Astrocyte (in vitro differentiated cells and primary cell): ENCODE results near the gene OR6Q1. TPM values are rescaled to one million over a fixed set of nuclear protein-coding genes. Genes with fewer than 3 reads are reported as not detected.

ENCODE experiments used
- DNase-seq: peaks from one replicate; pipeline ENCODE4 v3.0.0-alpha.2; 2010; ENCODE audit warnings: low read depth
- FAIRE-seq: peaks from 2 replicates; lab custom pipeline; 2011; peaks lifted over from hg19 to GRCh38; lab: Jason Lieb, UNC
- H2AFZ ChIP-seq: 2 replicates; pipeline ENCODE4 v1.6.0; 2012; ENCODE audit warnings: low read depth, low read length, inconsistent platforms
- H3K27ac ChIP-seq: 2 replicates; pipeline ENCODE4 v1.5.1; 2011; ENCODE audit warnings: low read depth, low read length, inconsistent platforms
- H3K27me3 ChIP-seq: 2 replicates; pipeline ENCODE4 v1.6.0; 2011; ENCODE audit warnings: low read length, inconsistent platforms; ENCODE audit not compliant: insufficient read depth
- H3K36me3 ChIP-seq: 2 replicates; pipeline ENCODE4 v1.5.1; 2011; ENCODE audit warnings: low read length, inconsistent platforms; ENCODE audit not compliant: insufficient read depth
- H3K4me1 ChIP-seq: 2 replicates; pipeline ENCODE4 v1.5.1; 2011; ENCODE audit warnings: low read length, inconsistent platforms; ENCODE audit not compliant: insufficient read depth
- H3K4me2 ChIP-seq: 2 replicates; pipeline ENCODE4 v1.6.0; 2012; ENCODE audit warnings: low read length, inconsistent platforms
- H3K4me3 ChIP-seq: 2 replicates; pipeline ENCODE4 v1.5.1; 2011; ENCODE audit warnings: low read depth, mild to moderate bottlenecking, low read length, inconsistent platforms; ENCODE audit not compliant: insufficient read depth
- H3K79me2 ChIP-seq: 2 replicates; pipeline ENCODE4 v1.6.0; 2012; ENCODE audit warnings: mild to moderate bottlenecking, low read length, inconsistent platforms; ENCODE audit not compliant: insufficient read depth
- H3K9ac ChIP-seq: 2 replicates; pipeline ENCODE4 v1.6.0; 2012; ENCODE audit warnings: mild to moderate bottlenecking, low read length, inconsistent platforms
- H3K9me3 ChIP-seq: 2 replicates; pipeline ENCODE4 v1.5.1; 2012; ENCODE audit warnings: low read depth, mild to moderate bottlenecking, low read length, inconsistent platforms; ENCODE audit not compliant: insufficient read depth
- H4K20me1 ChIP-seq: 2 replicates; pipeline ENCODE4 v1.6.0; 2012; ENCODE audit warnings: low read length, inconsistent platforms; ENCODE audit not compliant: insufficient read depth
- H3K27ac Mint-ChIP-seq: one replicate; pipeline ENCODE4 v1.8.0; 2021; ENCODE audit warnings: mild to moderate bottlenecking, mixed read lengths; ENCODE audit not compliant: unreplicated experiment
- H3K27me3 Mint-ChIP-seq: one replicate; pipeline ENCODE4 v1.8.0; 2021; ENCODE audit warnings: low read depth, mixed read lengths; ENCODE audit not compliant: unreplicated experiment
- H3K36me3 Mint-ChIP-seq: one replicate; pipeline ENCODE4 v1.8.0; 2021; ENCODE audit warnings: low read depth, mixed read lengths; ENCODE audit not compliant: unreplicated experiment
- H3K4me1 Mint-ChIP-seq: one replicate; pipeline ENCODE4 v1.8.0; 2021; ENCODE audit warnings: low read depth, mixed read lengths; ENCODE audit not compliant: unreplicated experiment
- H3K4me3 Mint-ChIP-seq: one replicate; pipeline ENCODE4 v1.8.0; 2021; ENCODE audit warnings: mild to moderate bottlenecking, moderate library complexity, mixed read lengths; ENCODE audit not compliant: unreplicated experiment
- H3K9me3 Mint-ChIP-seq: one replicate; pipeline ENCODE4 v1.8.0; 2021; ENCODE audit warnings: mild to moderate bottlenecking, mixed read lengths; ENCODE audit not compliant: unreplicated experiment
- EZH2 ChIP-seq: IDR thresholded peaks from 2 replicates; pipeline ENCODE4 v1.6.1; 2012; ENCODE audit warnings: mild to moderate bottlenecking, low read length, inconsistent platforms; ENCODE audit not compliant: insufficient read depth
- total RNA-seq: library from RNA; stranded (reverse); gene quantifications from 2 replicates; pipeline ENCODE4 v1.2.1, GENCODE V29; 2021
- TF ChIP-seq, protein P1 (sequence below): IDR thresholded peaks from 2 replicates; pipeline ENCODE4 v1.5.1; 2011; ENCODE audit warnings: low read depth, mild to moderate bottlenecking, inconsistent platforms, low read length, moderate library complexity; ENCODE audit not compliant: insufficient read depth

OR6Q1 gene
- total RNA-seq, 1 donor from 2014 or later = not detected

DNA sequence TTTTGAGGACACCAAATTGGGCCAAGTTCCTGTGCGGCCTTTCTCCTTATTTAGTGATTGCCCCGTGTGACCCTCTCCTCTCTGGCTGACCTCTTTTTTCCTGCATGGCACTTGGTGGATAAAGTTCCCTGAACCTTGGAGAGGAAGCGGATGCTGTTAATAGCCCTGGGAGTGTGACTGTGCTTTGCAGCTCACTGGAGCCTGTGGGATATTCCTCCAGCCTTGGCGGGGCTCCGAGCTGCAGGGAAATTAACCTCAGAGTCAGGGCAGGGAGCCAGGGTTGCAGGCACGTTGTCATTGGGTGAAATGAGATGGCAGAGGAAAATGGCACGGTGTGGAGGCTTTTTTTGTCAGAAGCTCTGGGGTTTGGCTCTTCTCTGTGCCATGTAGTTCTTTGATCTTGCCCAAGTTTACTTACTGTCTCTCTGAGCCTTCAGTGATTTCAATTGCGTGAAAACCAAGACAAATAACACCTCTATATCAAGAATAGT, 6.1 kb upstream of the OR6Q1 start:
- no peaks in the 10 kb centered on the region for H3K4me1 Mint-ChIP-seq
- Histone ChIP-seq H3K4me1 (no peaks in the 10 kb centered on the region), H3K4me2 (peak overlapping the region; percentile 5), H3K79me2 (no peaks in the 10 kb centered on the region), H3K36me3 (no peaks in the 10 kb centered on the region), H3K9ac (no peak overlapping the region), H3K27me3 (no peaks in the 10 kb centered on the region), H3K27ac (no peak overlapping the region), H3K9me3 (no peaks in the 10 kb centered on the region), H2AFZ (no peak overlapping the region), H3K4me3 (no peak overlapping the region), H4K20me1 (no peaks in the 10 kb centered on the region)
- H3K27me3 Mint-ChIP-seq = no peaks in the 10 kb centered on the region
- H3K36me3 Mint-ChIP-seq = no peaks in the 10 kb centered on the region
- no peaks in the 10 kb centered on the region for H3K9me3 Mint-ChIP-seq
- H3K27ac Mint-ChIP-seq = no peak overlapping the region
- H3K4me3 Mint-ChIP-seq = no peak overlapping the region
- FAIRE-seq (no peak), DNase-seq (peak; percentile 42)
- TF ChIP-seq EZH2 = no peak
- TF ChIP-seq, protein P1, sequence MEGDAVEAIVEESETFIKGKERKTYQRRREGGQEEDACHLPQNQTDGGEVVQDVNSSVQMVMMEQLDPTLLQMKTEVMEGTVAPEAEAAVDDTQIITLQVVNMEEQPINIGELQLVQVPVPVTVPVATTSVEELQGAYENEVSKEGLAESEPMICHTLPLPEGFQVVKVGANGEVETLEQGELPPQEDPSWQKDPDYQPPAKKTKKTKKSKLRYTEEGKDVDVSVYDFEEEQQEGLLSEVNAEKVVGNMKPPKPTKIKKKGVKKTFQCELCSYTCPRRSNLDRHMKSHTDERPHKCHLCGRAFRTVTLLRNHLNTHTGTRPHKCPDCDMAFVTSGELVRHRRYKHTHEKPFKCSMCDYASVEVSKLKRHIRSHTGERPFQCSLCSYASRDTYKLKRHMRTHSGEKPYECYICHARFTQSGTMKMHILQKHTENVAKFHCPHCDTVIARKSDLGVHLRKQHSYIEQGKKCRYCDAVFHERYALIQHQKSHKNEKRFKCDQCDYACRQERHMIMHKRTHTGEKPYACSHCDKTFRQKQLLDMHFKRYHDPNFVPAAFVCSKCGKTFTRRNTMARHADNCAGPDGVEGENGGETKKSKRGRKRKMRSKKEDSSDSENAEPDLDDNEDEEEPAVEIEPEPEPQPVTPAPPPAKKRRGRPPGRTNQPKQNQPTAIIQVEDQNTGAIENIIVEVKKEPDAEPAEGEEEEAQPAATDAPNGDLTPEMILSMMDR = no peak

DNA sequence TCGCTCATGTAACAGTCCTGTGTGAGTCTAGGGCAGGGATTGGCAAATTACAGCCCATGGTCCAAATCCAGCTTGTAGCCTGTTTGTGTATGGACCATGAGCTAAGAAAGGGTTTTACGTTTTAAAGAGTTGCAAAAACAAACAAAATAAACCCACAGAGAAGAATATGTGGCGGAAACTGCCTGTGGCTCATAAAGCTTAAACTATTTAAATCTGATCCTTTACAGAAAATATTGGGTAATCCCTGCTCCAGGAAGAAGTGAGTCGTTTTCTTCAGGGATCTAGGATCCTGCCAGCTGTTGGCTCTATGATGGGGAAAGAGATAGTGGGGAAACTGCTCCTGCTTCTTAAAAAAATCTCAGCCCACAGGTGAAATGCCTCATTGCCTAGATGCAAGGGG, 3.4 kb upstream of the OR6Q1 start:
- H3K79me2 ChIP-seq = no peaks in the 10 kb centered on the region
- no peaks in the 10 kb centered on the region for H3K36me3 Mint-ChIP-seq
- H3K9me3 Mint-ChIP-seq = peaks cover 1% of the 10 kb centered on the region
- H3K9me3 ChIP-seq = no peaks in the 10 kb centered on the region
- H2AFZ ChIP-seq = no peak overlapping the region
- no peak overlapping the region for H3K27ac ChIP-seq
- FAIRE-seq = no peak
- no peak overlapping the region for H3K27ac Mint-ChIP-seq
- H3K4me3 Mint-ChIP-seq = no peak overlapping the region
- H3K4me1 ChIP-seq = no peaks in the 10 kb centered on the region
- no peak overlapping the region for H3K4me2 ChIP-seq
- no peaks in the 10 kb centered on the region for H3K4me1 Mint-ChIP-seq
- no peak overlapping the region for H3K4me3 ChIP-seq
- no peaks in the 10 kb centered on the region for H3K27me3 ChIP-seq
- no peaks in the 10 kb centered on the region for H3K36me3 ChIP-seq
- TF ChIP-seq, protein P1 = no peak
- no peak for TF ChIP-seq EZH2
- no peaks in the 10 kb centered on the region for H4K20me1 ChIP-seq
- peak; percentile 42 for DNase-seq
- H3K27me3 Mint-ChIP-seq = no peaks in the 10 kb centered on the region
- no peak overlapping the region for H3K9ac ChIP-seq

DNA sequence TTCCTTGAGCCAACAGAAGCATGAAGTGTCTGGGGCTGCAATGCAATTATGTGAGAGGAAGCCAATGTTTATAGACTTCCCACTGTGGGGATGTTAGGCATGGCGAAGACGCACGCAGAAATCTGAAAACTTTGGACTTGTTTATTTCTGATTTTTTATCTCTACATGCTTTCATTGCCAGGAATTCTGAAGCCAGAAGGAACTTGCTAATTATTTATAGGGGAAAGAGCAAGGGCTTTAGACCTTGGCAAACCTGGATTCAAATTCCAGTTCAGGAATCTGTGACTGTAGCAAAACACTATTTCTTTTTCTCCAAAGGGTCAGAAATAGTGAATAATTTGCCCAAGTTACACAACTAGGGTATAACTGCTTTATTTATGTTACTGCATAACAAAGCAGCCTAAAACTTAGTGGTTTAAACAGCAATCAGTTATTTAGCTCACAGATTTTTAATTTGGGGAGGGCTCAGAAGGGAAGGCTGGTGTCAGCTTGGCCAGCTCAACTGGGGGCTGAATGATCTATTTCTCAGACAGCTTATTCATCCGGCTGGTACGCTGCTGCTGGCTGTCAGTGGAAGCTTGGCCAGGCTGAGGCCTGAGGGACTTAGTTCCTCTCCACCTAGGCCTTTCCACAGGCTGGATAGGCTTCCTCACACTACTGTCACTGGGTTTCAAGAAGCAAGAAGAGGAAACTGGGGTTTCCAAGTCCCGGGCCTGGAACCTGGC, 1.9 kb upstream of the OR6Q1 start:
- TF ChIP-seq, protein P1 = no peak
- no peak for TF ChIP-seq EZH2
- H3K36me3 Mint-ChIP-seq = no peaks in the 10 kb centered on the region
- no peak overlapping the region for H3K9ac ChIP-seq
- H2AFZ ChIP-seq = no peak overlapping the region
- H3K4me2 ChIP-seq = no peak overlapping the region
- no peaks in the 10 kb centered on the region for H3K4me1 Mint-ChIP-seq
- no peak overlapping the region for H3K4me3 Mint-ChIP-seq
- H3K27me3 ChIP-seq = no peaks in the 10 kb centered on the region
- no peaks in the 10 kb centered on the region for H4K20me1 ChIP-seq
- H3K79me2 ChIP-seq = no peaks in the 10 kb centered on the region
- no peak for FAIRE-seq
- no peak overlapping the region for H3K27ac Mint-ChIP-seq
- H3K27me3 Mint-ChIP-seq = no peaks in the 10 kb centered on the region
- H3K36me3 ChIP-seq = no peaks in the 10 kb centered on the region
- no peaks in the 10 kb centered on the region for H3K9me3 ChIP-seq
- H3K4me1 ChIP-seq = no peaks in the 10 kb centered on the region
- peaks cover 1% of the 10 kb centered on the region for H3K9me3 Mint-ChIP-seq
- peak; percentile 60 for DNase-seq
- H3K27ac ChIP-seq = no peak overlapping the region
- no peak overlapping the region for H3K4me3 ChIP-seq
